GM08714 (cell line): ENCODE data around the gene HTR1E.

Experiments used
- H3K4me3 ChIP-seq: fragments of 200-500 bp; sonication (Bioruptor generic); 2 replicates; pipeline ENCODE4 v1.5.1; 2014; ENCODE audit warnings: mild to moderate bottlenecking, low read length, inconsistent platforms
- ZNF274 ChIP-seq: IDR thresholded peaks from 2 replicates; pipeline ENCODE4 v1.6.1; 2012; ENCODE audit warnings: mild to moderate bottlenecking, low read depth, low read length

The HTR1E gene

DNA sequence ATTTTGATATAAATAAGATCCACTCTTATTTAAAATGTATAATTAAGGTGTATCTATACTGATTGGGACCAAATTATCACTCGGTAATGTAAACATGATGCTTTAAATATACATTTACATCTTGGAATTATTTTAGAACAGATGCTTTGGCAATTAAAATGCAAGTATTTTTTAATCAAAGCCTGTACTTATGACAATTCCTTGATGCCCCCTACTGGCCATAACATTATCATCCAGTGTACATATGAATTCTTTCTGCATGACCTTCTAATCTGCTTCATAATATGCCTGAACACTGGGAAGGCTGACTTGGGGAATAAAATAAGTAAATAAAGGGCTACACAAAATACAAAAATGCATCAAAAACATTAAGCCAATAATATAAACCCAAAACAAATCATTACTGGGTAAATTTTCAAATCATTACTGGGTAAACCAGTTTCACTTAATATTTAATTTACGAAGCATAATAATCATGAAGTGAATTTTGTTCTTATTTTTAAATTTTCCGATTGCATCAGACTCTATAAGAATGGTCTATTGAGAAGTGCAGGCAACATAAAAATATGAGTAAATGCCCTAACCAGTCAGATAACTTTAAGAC is 92.5 kb downstream of the HTR1E start:
- TF ChIP-seq ZNF274 = no peak
- no peak overlapping the region for H3K4me3 ChIP-seq

- no peak for TF ChIP-seq ZNF274
- H3K4me3 ChIP-seq = no peak overlapping the region
Measured at GRCh38 chr6:87040729-87041128, 103.4 kb downstream of the HTR1E start.

- no peak for TF ChIP-seq ZNF274
- H3K4me3 ChIP-seq = no peak overlapping the region
Measured at GRCh38 chr6:87045521-87046075, 108.3 kb downstream of the HTR1E start.

- no peak for TF ChIP-seq ZNF274
- H3K4me3 ChIP-seq = no peak overlapping the region
Measured at GRCh38 chr6:87049779-87050178, 112.5 kb downstream of the HTR1E start.

DNA sequence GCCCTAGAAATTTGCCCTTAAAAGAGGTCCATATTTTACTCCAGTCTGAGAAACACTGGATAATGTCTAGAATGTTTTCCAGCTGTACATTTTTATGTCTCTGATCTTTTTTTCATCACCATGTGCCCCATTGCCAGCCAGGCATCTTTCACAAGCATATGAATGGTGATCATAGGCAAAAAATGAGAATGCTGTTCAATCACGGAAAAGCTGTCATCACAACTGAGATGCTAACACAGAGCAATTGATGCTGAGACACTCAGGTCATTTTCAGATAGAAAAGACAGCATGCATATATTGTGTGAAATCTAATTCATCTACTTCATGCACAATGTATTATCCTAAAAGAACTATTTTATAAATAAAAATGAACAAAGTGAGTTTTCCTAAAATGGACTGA is 116.0 kb downstream of the HTR1E start:
- H3K4me3 ChIP-seq = no peak overlapping the region
- no peak for TF ChIP-seq ZNF274

DNA sequence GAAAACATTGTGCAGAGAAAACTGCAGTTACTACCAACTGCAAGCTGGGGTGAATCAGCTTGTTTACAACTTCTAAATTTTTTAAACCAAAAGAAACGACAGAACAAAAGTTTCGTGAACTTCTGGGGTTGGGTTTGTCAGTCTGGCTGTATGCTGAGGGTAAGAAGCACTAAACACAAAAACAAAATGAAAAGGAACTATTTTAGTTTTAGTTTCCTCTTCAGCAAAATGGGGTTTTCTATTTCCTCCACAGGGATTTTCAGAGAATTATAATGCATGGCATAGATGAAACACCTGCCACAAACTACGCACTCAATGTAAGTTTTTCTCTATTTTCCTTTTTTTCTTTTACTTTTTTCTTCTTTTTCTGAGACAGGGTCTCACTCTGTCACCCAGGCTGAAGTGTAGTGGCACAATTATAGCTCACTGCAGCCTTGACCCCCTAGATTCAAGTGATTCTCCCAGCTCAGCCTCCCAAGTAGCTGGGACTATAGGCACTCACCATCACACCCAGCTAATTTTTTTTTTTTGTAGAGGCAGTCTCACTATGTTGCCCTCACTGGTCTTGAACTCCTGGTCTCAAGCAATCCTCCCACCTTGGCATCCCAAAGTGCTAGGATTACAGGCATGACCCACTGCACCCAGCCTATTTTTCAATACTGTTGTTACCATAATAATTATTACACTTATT is 117.0 kb downstream of the HTR1E start:
- no peak overlapping the region for H3K4me3 ChIP-seq
- TF ChIP-seq ZNF274 = no peak

DNA sequence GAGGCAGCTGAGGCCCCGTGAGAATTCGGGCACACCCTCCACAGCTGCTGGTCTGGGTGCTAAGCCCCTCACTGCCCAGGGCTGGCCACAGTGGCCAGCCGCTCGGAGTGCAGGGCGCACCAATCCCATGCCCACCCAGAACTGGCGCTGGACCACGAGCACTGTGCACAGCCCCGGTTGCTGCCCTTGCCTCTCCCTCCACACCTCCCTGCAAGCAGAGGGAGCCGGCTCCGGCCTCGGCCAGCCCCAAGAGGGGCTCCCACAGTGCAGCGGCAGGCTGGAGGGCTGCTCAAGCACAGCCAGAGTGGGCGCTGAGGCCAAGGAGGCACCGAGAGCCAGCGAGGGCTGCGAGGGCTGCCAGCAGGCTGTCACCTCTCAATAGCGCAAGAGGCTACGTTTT is 122.6 kb downstream of the HTR1E start:
- H3K4me3 ChIP-seq = no peak overlapping the region
- no peak for TF ChIP-seq ZNF274

- no peak overlapping the region for H3K4me3 ChIP-seq
- no peak for TF ChIP-seq ZNF274
Measured at GRCh38 chr6:87065117-87065516, 127.8 kb downstream of the HTR1E start.
